ENCODE measurements around the gene SZT2.

Gene SZT2

GRCh38 chr1:43479414-43479813, 89.7 kb downstream of the SZT2 start:
- peaks cover 34% of the 10 kb centered on the region for H3K4me1 ChIP-seq (ENCODE audit: insufficient read depth, poor library complexity, severe bottlenecking)
- H3K27me3 ChIP-seq (ENCODE audit: insufficient read depth, poor library complexity, severe bottlenecking), result no peaks in the 10 kb centered on the region
- H3K36me3 ChIP-seq (ENCODE audit: low read depth), result no peaks in the 10 kb centered on the region; the same call in 1 of the 2 replicates
- H3K27ac ChIP-seq (ENCODE audit: poor library complexity, severe bottlenecking), result peak overlapping the region; percentile 99
- H3K4me3 ChIP-seq (ENCODE audit: severe bottlenecking), result no peak overlapping the region
- H3K9me3 ChIP-seq (ENCODE audit: severe bottlenecking), result peaks cover 1% of the 10 kb centered on the region
- TF ChIP-seq CTCF (IDR thresholded peaks at IDR 0.05; ENCODE audit: poor library complexity, severe bottlenecking), result no peak
- no peak for DNase-seq (ENCODE audit: low spot score)
- no peak for ATAC-seq (ENCODE audit: low read depth)

GRCh38 chr1:43481491-43481890, 91.8 kb downstream of the SZT2 start:
- no peaks in the 10 kb centered on the region; the same call in 1 of the 2 replicates for H3K36me3 ChIP-seq (ENCODE audit: low read depth)
- H3K27ac ChIP-seq (ENCODE audit: poor library complexity, severe bottlenecking), result peak overlapping the region; percentile 18
- ATAC-seq (ENCODE audit: low read depth) (no peak), DNase-seq (ENCODE audit: low spot score) (no peak)
- H3K9me3 ChIP-seq (ENCODE audit: severe bottlenecking), result peaks cover 1% of the 10 kb centered on the region
- TF ChIP-seq CTCF (IDR thresholded peaks at IDR 0.05; ENCODE audit: poor library complexity, severe bottlenecking), result no peak
- H3K27me3 ChIP-seq (ENCODE audit: insufficient read depth, poor library complexity, severe bottlenecking), result no peaks in the 10 kb centered on the region
- H3K4me3 ChIP-seq (ENCODE audit: severe bottlenecking), result no peak overlapping the region
- H3K4me1 ChIP-seq (ENCODE audit: insufficient read depth, poor library complexity, severe bottlenecking), result peaks cover 14% of the 10 kb centered on the region

DNA sequence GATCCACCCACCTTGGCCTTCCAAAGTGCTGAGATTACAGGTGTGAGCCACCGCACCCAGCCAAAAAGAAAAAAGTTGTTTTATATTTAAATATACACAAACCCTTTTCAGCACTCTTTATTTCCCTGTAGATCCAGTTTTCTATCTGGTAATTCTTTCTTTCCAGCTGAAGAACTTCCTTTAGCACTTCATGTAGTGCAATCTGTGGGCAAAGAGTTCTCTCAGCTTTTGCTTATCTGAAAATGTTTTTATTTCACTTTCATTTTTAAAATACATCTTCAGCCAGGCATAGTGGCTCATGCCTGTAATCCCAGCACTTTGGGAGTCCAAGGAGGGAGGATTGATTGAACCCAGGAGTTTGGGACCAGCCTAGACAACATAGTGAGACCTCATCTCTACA, 92.5 kb downstream of the SZT2 start:
- ATAC-seq (ENCODE audit: low read depth), result no peak
- peaks cover 3% of the 10 kb centered on the region for H3K9me3 ChIP-seq (ENCODE audit: severe bottlenecking)
- H3K4me1 ChIP-seq (ENCODE audit: insufficient read depth, poor library complexity, severe bottlenecking), result peaks cover 13% of the 10 kb centered on the region
- no peak overlapping the region for H3K4me3 ChIP-seq (ENCODE audit: severe bottlenecking)
- H3K36me3 ChIP-seq (ENCODE audit: low read depth), result no peaks in the 10 kb centered on the region; the same call in 1 of the 2 replicates
- H3K27ac ChIP-seq (ENCODE audit: poor library complexity, severe bottlenecking), result peak overlapping the region; percentile 18
- no peak for TF ChIP-seq CTCF (IDR thresholded peaks at IDR 0.05; ENCODE audit: poor library complexity, severe bottlenecking)
- no peaks in the 10 kb centered on the region for H3K27me3 ChIP-seq (ENCODE audit: insufficient read depth, poor library complexity, severe bottlenecking)
- no peak for DNase-seq (ENCODE audit: low spot score)

- Histone ChIP-seq H3K27me3 (ENCODE audit: insufficient read depth, poor library complexity, severe bottlenecking) (no peaks in the 10 kb centered on the region), H3K27ac (ENCODE audit: poor library complexity, severe bottlenecking) (peak overlapping the region; percentile 16), H3K36me3 (ENCODE audit: low read depth) (no peaks in the 10 kb centered on the region), H3K9me3 (ENCODE audit: severe bottlenecking) (peaks cover 10% of the 10 kb centered on the region), H3K4me1 (ENCODE audit: insufficient read depth, poor library complexity, severe bottlenecking) (peaks cover 5% of the 10 kb centered on the region), H3K4me3 (ENCODE audit: severe bottlenecking) (no peak overlapping the region)
- no peak for DNase-seq (ENCODE audit: low spot score)
- no peak for TF ChIP-seq CTCF (IDR thresholded peaks at IDR 0.05; ENCODE audit: poor library complexity, severe bottlenecking)
- no peak for ATAC-seq (ENCODE audit: low read depth)
Observed at GRCh38 chr1:43484367-43484766, 94.7 kb downstream of the SZT2 start.

DNA sequence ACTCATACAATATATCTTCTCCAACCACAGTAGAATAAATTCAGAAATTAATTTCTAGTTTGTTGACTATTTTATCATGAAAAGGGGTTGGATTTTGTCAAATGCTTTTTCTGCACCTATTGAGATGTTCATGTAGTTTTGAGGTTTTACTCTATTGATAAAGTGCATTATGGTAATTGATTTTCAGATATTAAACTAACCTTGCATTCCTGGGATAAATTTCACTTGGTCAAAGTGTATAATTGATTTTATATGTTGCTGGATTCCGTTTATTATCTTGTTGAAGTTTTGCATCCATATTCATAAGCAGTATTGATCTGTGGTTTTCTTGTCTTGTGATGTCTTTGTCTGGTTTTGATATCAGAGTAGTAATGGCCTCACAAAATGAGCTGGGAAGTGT, 98.5 kb downstream of the SZT2 start:
- Histone ChIP-seq H3K9me3 (ENCODE audit: severe bottlenecking) (peaks cover 16% of the 10 kb centered on the region), H3K27me3 (ENCODE audit: insufficient read depth, poor library complexity, severe bottlenecking) (no peaks in the 10 kb centered on the region), H3K36me3 (ENCODE audit: low read depth) (no peaks in the 10 kb centered on the region), H3K27ac (ENCODE audit: poor library complexity, severe bottlenecking) (no peak overlapping the region), H3K4me3 (ENCODE audit: severe bottlenecking) (no peak overlapping the region), H3K4me1 (ENCODE audit: insufficient read depth, poor library complexity, severe bottlenecking) (peaks cover 8% of the 10 kb centered on the region)
- no peak for DNase-seq (ENCODE audit: low spot score)
- ATAC-seq (ENCODE audit: low read depth), result no peak
- no peak for TF ChIP-seq CTCF (IDR thresholded peaks at IDR 0.05; ENCODE audit: poor library complexity, severe bottlenecking)
